NCI-H510A (cell line): ENCODE measurements around the gene TYRO3.

ENCODE experiments used
- DNase-seq: peaks from one replicate; lab custom pipeline; 2025; lab: John Stamatoyannopoulos, UW

The TYRO3 gene

DNA sequence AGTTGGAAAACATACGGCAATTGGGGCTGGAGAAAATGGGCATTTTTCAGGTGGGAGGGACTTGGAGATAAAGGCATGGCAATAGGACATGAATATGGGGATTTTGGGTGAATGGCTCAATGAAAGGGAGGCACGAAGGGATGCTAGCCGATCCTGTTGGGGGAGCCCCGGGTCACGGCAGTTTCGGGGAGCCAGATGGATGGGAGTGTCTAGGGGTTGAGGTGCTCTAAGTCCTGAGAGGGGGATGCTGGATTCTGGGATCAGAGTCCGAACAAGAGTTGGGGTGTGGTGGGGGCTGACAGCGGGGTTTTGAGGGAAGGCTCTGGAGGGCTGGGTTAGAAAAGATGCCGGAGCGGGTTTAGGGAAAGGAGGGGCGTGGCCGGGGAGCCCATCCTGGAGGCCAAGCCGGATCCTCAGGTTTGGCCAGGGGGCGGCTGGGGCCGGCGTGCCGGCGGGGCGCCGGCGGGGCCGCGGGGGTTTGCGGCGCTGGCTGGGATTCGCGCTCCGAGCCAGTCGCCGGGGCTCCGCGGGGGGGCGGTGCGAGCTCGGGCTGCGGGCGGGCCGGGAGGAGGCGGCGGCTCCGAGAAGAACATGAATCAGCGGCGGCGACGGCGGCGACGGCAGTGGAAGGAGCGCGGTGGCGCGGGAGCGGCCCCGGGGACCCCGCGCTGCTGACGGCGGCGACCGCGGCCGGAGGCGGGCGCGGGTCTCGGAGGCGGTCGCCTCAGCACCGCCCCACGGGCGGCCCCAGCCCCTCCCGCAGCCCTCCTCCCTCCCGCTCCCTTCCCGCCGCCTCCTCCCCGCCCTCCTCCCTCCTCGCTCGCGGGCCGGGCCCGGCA, at the start of gene TYRO3:
Gene TYRO3, plus strand, starts transcription at position 813 of the 839 bp plus-strand sequence. CDS start 46 bp downstream, outside the sequence.
- peak; percentile 25 for DNase-seq

GRCh38 chr15:41510728-41511127, 48.3 kb upstream of the TYRO3 start:
- no peak for DNase-seq

- DNase-seq = no peak
Observed at GRCh38 chr15:41511331-41511898, 47.6 kb upstream of the TYRO3 start.

- DNase-seq = no peak
Observed at GRCh38 chr15:41511899-41512369, 47.1 kb upstream of the TYRO3 start.

- DNase-seq = no peak
Observed at GRCh38 chr15:41512512-41512939, 46.5 kb upstream of the TYRO3 start.

DNA sequence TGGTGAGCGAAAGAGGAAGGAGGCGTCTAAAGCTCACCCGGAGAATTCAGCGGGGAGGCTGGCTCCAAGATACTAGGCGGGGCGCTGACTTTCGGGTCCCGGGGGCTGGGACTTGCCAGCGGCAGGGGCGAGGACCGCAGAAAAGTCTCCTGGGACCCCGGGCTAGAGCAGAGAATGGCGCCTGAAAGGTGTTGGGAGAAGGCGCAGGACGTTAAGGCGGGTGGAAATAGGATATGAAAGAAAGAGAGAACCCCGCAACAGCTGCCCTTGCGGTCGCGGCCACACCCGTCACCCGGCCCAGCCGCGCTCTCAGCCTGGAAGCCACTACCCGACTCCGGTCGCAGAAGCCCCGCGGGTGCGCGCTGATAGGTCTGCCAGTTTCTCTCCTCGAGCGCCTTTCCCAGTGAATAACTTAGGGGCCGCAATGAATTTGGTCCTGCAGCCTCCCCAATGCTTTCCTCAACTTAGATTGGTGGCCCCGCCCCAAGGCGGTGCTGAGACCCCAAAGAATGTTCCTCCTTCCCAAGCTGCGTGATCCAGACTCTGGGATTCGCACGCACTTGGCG, 46.0 kb upstream of the TYRO3 start:
- no peak for DNase-seq

DNA sequence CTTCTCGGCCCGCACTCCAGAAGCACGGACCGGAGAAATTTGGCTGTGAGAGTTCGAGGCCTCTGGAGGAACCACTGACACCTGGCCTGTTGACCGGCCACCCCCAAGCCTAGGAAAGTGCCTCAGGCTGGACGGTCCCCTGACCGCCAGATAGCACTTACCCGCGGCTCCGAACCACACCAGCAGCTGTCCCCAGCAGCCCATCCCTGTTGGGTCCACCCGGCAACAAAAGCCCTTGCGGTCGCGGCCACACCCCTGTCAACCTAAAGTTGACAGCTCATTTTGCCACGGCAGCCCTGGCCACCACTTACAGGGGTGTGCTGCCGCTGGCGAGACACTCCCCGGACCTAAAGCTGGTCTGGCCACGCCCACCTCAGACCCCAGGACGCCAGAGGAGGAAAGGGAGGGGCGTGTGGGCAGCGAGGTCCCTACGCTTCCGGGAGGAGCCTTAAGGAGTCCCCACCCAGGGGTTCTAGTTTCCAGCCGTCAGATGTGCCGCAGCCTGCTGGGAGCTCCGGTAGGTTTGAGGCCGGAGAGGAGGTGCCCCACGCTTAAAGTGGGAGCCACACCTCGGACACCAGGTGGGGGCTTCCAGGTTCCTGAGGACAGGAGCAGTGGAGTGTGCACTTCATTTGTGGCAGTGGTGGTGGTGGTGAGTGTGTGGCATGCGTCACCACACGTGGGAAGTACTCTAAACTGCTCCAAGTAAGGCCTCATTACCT, 45.3 kb upstream of the TYRO3 start, which contains the start of gene LTK:
Gene LTK, minus strand, starts transcription at position 322 of the 722 bp plus-strand sequence. Its CDS starts 118 bp downstream, at position 204.
- no peak for DNase-seq

- DNase-seq = no peak
Observed at GRCh38 chr15:41517895-41518449, 41.0 kb upstream of the TYRO3 start.

GRCh38 chr15:41520636-41521035, 38.4 kb upstream of the TYRO3 start:
- no peak for DNase-seq

DNA sequence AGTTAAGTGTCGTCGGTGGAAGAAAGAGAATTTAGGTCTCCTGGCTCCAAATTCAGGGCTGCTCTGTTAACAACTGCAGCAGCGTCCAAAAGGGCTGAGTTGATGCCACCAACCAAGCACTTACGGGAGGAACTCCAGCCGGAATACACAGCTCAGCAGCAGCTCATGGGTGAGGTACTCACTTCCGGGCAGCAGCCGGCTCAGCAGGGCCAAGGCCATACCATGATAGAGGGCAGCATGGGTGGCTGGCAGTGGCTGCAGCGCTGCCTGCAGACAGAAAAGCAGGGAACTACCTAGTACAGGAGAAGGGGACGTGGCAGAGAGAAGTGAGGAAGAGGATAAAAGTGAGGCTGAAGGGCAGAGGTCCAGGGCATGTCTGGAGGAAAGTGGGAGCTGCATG, 37.4 kb upstream of the TYRO3 start:
- DNase-seq = no peak

- no peak for DNase-seq
Observed at GRCh38 chr15:41523097-41523496, 35.9 kb upstream of the TYRO3 start.

DNA sequence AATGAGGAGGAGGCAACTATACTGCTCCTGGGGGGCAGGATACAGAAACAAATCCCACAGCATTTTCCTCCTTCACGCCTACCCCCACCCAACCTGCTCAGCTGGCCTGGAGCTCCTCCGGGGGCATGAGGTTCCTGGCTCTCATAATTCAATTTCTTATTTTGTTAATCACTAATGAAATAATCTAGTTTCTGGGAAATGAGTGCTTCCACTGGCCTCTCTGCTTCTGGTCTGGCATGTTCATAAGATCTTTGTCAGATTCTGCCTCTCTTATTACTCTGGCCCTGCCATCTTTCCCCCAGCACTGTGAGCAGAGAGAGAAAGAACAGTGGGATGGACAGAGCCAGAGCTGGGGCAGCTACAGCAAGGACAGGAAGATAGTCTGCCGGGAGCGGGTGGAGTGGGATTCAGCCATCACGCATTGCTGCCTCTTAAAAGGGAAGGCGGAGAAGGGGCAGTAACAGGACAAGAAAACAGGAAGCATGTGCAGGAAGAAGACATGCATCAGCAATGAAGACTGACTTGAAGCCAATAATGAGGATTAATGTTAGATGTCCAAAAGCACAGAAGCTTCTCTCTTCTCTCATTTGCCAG, 28.6 kb upstream of the TYRO3 start:
- DNase-seq = no peak

GRCh38 chr15:41535544-41535943, 23.5 kb upstream of the TYRO3 start:
- DNase-seq = no peak

GRCh38 chr15:41536866-41537265, 22.1 kb upstream of the TYRO3 start:
- no peak for DNase-seq

GRCh38 chr15:41543521-41543870, 15.5 kb upstream of the TYRO3 start:
- no peak for DNase-seq

- no peak for DNase-seq
Observed at GRCh38 chr15:41544650-41545015, 14.4 kb upstream of the TYRO3 start.

DNA sequence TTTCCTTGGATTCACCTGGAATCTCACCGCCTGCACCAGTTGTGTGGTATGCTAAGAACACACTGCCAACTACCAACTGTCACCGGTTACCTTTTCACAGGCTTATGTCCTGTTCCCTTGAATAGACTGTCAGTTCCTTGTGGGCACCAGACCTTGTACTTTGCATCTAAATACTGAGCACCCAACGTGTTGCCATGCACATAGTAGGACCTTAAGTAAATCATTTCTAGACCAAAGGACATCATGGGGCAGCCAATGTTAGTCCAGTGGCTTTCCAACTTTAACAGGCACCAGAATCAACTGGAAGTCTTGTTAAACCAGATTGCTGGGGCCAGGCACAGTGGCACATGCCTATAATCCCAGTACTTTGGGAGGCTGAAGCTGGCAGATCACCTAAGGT, 13.8 kb upstream of the TYRO3 start:
- no peak for DNase-seq

- DNase-seq = no peak
Observed at GRCh38 chr15:41546851-41547786, 11.9 kb upstream of the TYRO3 start.

DNA sequence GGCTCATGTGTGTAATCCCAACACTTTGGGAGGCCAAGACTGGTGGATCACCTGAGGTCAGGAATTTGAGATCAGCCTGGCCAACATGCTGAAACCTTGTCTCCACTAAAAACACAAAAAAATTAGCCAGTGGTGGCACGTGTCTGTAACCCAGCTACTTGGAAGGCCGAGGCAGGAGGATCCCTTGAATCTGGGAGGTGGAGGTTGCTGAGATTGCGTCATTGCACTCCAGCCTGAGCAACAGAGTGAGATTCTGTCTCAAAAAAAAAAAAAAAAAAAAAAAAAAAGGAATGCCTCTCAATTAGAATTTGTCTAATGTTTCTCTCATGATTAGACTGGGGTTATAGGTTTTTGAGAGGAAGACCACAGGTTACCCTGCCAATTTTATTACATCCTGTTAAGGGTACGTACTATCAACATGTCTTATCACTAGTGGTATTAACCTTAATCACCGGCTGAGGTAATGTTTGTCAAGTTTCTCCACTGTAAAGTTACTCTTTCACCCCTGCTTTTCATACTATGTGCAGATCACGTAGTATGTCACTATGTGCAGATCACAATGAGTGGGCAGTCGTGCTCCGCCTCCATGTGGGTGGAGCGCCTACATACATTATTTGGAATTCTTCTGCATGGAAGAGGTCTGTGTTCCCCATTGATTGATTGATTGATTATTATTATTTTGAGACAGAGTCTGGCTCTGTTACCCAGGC, 8.8 kb upstream of the TYRO3 start:
- no peak for DNase-seq

DNA sequence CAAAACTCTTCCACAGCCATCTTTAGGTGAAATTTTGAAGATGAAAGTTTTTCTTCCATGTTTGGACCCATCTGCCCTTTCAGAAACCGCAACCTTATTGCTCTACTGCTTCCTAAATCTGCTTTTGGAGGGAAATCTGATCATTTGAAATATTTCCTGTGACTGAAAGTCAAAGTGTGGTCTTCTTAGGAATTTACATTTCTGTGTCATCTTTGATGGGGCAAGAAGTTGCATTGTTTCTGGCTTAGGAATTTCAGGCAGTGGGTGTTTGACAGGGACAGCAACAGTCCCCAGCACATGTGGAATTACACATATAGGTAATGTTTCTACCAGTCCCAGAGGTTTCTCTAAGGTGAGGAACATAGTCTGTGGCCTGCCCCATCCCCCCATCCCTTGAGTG, 5.3 kb upstream of the TYRO3 start:
- no peak for DNase-seq
